Endodermal cell (in vitro differentiated cells): ENCODE data around the gene TMEM114. TPM values are rescaled to one million over a fixed set of nuclear protein-coding genes. Genes with fewer than 3 reads are reported as not detected.

ENCODE experiments used
- DNase-seq: peaks from one replicate; pipeline ENCODE4 v3.0.0-alpha.2; 2017
- H3K27ac ChIP-seq: 2 replicates; pipeline ENCODE4 v1.5.1; 2013; ENCODE audit warnings: mild to moderate bottlenecking, low read depth, low read length, moderate library complexity
- H3K27me3 ChIP-seq: 2 replicates; pipeline ENCODE4 v1.6.1; 2013; ENCODE audit warnings: mild to moderate bottlenecking, low read length, moderate library complexity; ENCODE audit not compliant: insufficient read depth, control insufficient read depth, poor library complexity, severe bottlenecking
- H3K36me3 ChIP-seq: 2 replicates; pipeline ENCODE4 v1.7.0; 2013; ENCODE audit warnings: mild to moderate bottlenecking, low read length, moderate library complexity; ENCODE audit not compliant: control insufficient read depth, insufficient read depth
- H3K4me1 ChIP-seq: one replicate; pipeline ENCODE4 v1.7.0; 2013; ENCODE audit warnings: low read length; ENCODE audit not compliant: control insufficient read depth, insufficient read depth
- H3K4me3 ChIP-seq: 2 replicates; pipeline ENCODE4 v1.5.1; 2013; ENCODE audit warnings: mild to moderate bottlenecking, low read length, moderate library complexity
- H3K9ac ChIP-seq: 2 replicates; pipeline ENCODE4 v1.6.1; 2013; ENCODE audit warnings: mild to moderate bottlenecking, low read length, moderate library complexity; ENCODE audit not compliant: poor library complexity, severe bottlenecking; ENCODE audit errors: extremely low read depth
- H3K9me3 ChIP-seq: 2 replicates; pipeline ENCODE4 v1.6.1; 2013; ENCODE audit warnings: mild to moderate bottlenecking, low read length, moderate library complexity; ENCODE audit not compliant: control insufficient read depth
- H3K27ac Mint-ChIP-seq: 2 replicates; pipeline ENCODE4 v1.8.0; 2020; ENCODE audit warnings: mixed read lengths
- H3K27me3 Mint-ChIP-seq: 2 replicates; pipeline ENCODE4 v1.8.0; 2021; ENCODE audit warnings: mild to moderate bottlenecking, mixed read lengths; ENCODE audit not compliant: insufficient read depth
- H3K36me3 Mint-ChIP-seq: 2 replicates; pipeline ENCODE4 v1.8.0; 2020; ENCODE audit warnings: low read depth, mixed read lengths
- H3K4me1 Mint-ChIP-seq: 2 replicates; pipeline ENCODE4 v1.8.0; 2020; ENCODE audit warnings: mixed read lengths
- H3K4me3 Mint-ChIP-seq: 2 replicates; pipeline ENCODE4 v1.8.0; 2020; ENCODE audit warnings: mild to moderate bottlenecking, moderate library complexity, mixed read lengths
- H3K9me3 Mint-ChIP-seq: 2 replicates; pipeline ENCODE4 v1.8.0; 2020; ENCODE audit warnings: mild to moderate bottlenecking, mixed read lengths
- WGBS, 2 experiments: methylation state at CpG; one replicate each; pipeline versions ENCODE4 v1.1.5 to v1.1.7; 2013; ENCODE audit warnings: missing lambda C conversion rate in 2 of 2, mixed read lengths in 1 of 2; ENCODE audit not compliant: insufficient coverage in 1 of 2, insufficient read length in 1 of 2; 5-methylcytosine and 5-hydroxymethylcytosine counted together
- total RNA-seq, 2 donors: library from RNA; stranded (reverse); fragmentation: NEBNext Ultra II Directional in 1 of 2; extraction: Animal tissue kit (Norgen Biotek cat#: 25700) in 1 of 2; gene quantifications; 2 replicates in 1 of 2; 3 replicates in 1 of 2; pipeline ENCODE4 v1.2.1, GENCODE V29; 2021
- TF ChIP-seq, protein P1 (sequence below): fragments of 200-600 bp; sonication (generic); conservative IDR thresholded peaks from 2 replicates; pipeline ENCODE4 v1.5.0; 2021; ENCODE audit warnings: antibody characterized with exemption, mild to moderate bottlenecking

TMEM114 gene
- total RNA-seq, 2 donors from 2014 or later: 0.40 TPM; not detected in 1

- TF ChIP-seq, protein P1, sequence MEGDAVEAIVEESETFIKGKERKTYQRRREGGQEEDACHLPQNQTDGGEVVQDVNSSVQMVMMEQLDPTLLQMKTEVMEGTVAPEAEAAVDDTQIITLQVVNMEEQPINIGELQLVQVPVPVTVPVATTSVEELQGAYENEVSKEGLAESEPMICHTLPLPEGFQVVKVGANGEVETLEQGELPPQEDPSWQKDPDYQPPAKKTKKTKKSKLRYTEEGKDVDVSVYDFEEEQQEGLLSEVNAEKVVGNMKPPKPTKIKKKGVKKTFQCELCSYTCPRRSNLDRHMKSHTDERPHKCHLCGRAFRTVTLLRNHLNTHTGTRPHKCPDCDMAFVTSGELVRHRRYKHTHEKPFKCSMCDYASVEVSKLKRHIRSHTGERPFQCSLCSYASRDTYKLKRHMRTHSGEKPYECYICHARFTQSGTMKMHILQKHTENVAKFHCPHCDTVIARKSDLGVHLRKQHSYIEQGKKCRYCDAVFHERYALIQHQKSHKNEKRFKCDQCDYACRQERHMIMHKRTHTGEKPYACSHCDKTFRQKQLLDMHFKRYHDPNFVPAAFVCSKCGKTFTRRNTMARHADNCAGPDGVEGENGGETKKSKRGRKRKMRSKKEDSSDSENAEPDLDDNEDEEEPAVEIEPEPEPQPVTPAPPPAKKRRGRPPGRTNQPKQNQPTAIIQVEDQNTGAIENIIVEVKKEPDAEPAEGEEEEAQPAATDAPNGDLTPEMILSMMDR: no peak
- no peaks in the 10 kb centered on the region for H3K27me3 ChIP-seq
- Mint-ChIP-seq H3K4me1 (peaks cover 7% of the 10 kb centered on the region), H3K9me3 (no peaks in the 10 kb centered on the region), H3K27me3 (peaks cover 4% of the 10 kb centered on the region), H3K36me3 (peaks cover 27% of the 10 kb centered on the region), H3K27ac (peak overlapping the region; percentile 97), H3K4me3 (peak overlapping the region; percentile 98)
- peak overlapping the region; percentile 100 for H3K9ac ChIP-seq
- peak overlapping the region; percentile 95 for H3K27ac ChIP-seq
- H3K36me3 ChIP-seq: peaks cover 22% of the 10 kb centered on the region
- 17% methylated on average over 4 of the region's 4 CpGs; no CpG with 5 or more reads in 1 of the 2 experiments for WGBS, 2 experiments
- peak overlapping the region; percentile 100 for H3K4me3 ChIP-seq
- no peaks in the 10 kb centered on the region for H3K4me1 ChIP-seq
- no peak for DNase-seq
- H3K9me3 ChIP-seq: no peaks in the 10 kb centered on the region
Observed at GRCh38 chr16:8622315-8622656, 32.0 kb upstream of the TMEM114 start.

GRCh38 chr16:8621572-8622314 is 31.4 kb upstream of the TMEM114 start, which contains the start of gene METTL22:
Gene METTL22, plus strand, starts transcription at chr16:8621698. Its CDS starts 3,968 bp downstream, at chr16:8625666.
- Histone ChIP-seq H3K4me1 (no peaks in the 10 kb centered on the region), H3K36me3 (peaks cover 16% of the 10 kb centered on the region), H3K27ac (peak within 1 kb of the TSS; percentile 95), H3K27me3 (no peaks in the 10 kb centered on the region), H3K4me3 (peak within 1 kb of the TSS; percentile 100), H3K9me3 (no peaks in the 10 kb centered on the region), H3K9ac (peak within 1 kb of the TSS; percentile 100)
- H3K4me1 Mint-ChIP-seq: peaks cover 7% of the 10 kb centered on the region
- peak within 1 kb of the TSS; percentile 97 for H3K27ac Mint-ChIP-seq
- TF ChIP-seq, protein P1: no peak
- peak; percentile 95 for DNase-seq
- H3K27me3 Mint-ChIP-seq: peaks cover 4% of the 10 kb centered on the region
- 0 to 1% methylated on average over 14 to 51 of the region's 51 CpGs for WGBS, 2 experiments
- H3K9me3 Mint-ChIP-seq: no peaks in the 10 kb centered on the region
- peak within 1 kb of the TSS; percentile 98 for H3K4me3 Mint-ChIP-seq
- H3K36me3 Mint-ChIP-seq: peaks cover 21% of the 10 kb centered on the region

DNA sequence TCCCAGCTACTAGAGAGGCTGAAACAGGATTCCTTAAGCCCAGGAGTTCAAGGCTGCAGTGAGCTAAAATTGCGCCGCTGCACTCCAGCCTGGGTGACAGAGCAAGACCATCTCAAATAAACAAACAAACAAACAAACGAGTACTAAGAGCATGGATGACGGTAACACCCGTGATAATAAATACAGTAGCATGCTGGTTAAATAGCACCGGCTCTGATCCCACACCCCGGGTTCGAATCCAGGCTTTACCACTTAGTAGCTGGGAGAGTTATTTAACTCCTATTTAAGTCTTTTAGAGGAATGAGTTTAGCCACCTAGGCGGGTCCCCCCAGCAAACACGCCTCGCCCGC is 30.9 kb upstream of the TMEM114 start:
- no peaks in the 10 kb centered on the region for H3K9me3 Mint-ChIP-seq
- Histone ChIP-seq H3K9ac (peak overlapping the region; percentile 100), H3K27me3 (no peaks in the 10 kb centered on the region), H3K9me3 (no peaks in the 10 kb centered on the region), H3K4me3 (peak overlapping the region; percentile 100), H3K27ac (no peak overlapping the region), H3K4me1 (no peaks in the 10 kb centered on the region), H3K36me3 (peaks cover 14% of the 10 kb centered on the region)
- H3K36me3 Mint-ChIP-seq: peaks cover 17% of the 10 kb centered on the region
- 0 to 25% methylated on average over 1 to 11 of the region's 12 CpGs for WGBS, 2 experiments
- H3K27me3 Mint-ChIP-seq: peaks cover 4% of the 10 kb centered on the region
- TF ChIP-seq, protein P1: no peak
- peaks cover 7% of the 10 kb centered on the region for H3K4me1 Mint-ChIP-seq
- peak overlapping the region; percentile 98 for H3K4me3 Mint-ChIP-seq
- no peak for DNase-seq
- no peak overlapping the region for H3K27ac Mint-ChIP-seq
